Prostate gland (tissue), 2 donors: Measurements from ENCODE around the gene NANOG.
"Not testable (repeated sequence)": the region's sequence is repeated elsewhere in the genome, so short reads cannot be mapped to it uniquely, and the experiment has no call there.

ENCODE experiments used
- CTCF ChIP-seq, 4 experiments: fragments of 200-600 bp in 2 of 4; fragments of 450-650 bp in 2 of 4; sonication (generic) in 2 of 4; IDR thresholded peaks; 1 replicate in 3 of 4; 2 replicates in 1 of 4; pipeline ENCODE4 v1.5.1; 2016 to 2019; ENCODE audit warnings: antibody characterized with exemption in 4 of 4, mild to moderate bottlenecking in 2 of 4, moderate library complexity in 2 of 4
- POLR2AphosphoS5 ChIP-seq: sonication (generic); formaldehyde crosslinking; IDR thresholded peaks from one replicate; pipeline ENCODE4 v1.6.1; 2017; ENCODE audit warnings: antibody characterized with exemption

GRCh38 chr12:7843149-7843548 is 53.9 kb downstream of the NANOG start:
- TF ChIP-seq POLR2AphosphoS5; CTCF (IDR thresholded peaks at IDR 0.05): not testable (repeated sequence)
